NCI-H2196 treated with DMSO at 0.1 percent for 48 hours (cell line): ENCODE measurements around the gene SLC38A7.
"Not testable (repeated sequence)": the region's sequence is repeated elsewhere in the genome, so short reads cannot be mapped to it uniquely, and the experiment has no call there.

Source experiments
- DNase-seq: peaks from one replicate; lab custom pipeline; 2025; ENCODE audit not compliant: unreplicated experiment; lab: John Stamatoyannopoulos, UW

SLC38A7 gene

GRCh38 chr16:58679763-58680162 lies 4.8 kb downstream of the SLC38A7 start:
- DNase-seq = no peak

GRCh38 chr16:58678716-58679115 lies 5.9 kb downstream of the SLC38A7 start:
- no peak for DNase-seq

GRCh38 chr16:58678269-58678668 lies 6.3 kb downstream of the SLC38A7 start:
- no peak for DNase-seq

GRCh38 chr16:58670946-58671583 lies 13.5 kb downstream of the SLC38A7 start:
- no peak for DNase-seq

GRCh38 chr16:58670177-58670576 lies 14.4 kb downstream of the SLC38A7 start:
- DNase-seq = no peak

- no peak for DNase-seq
Measured at GRCh38 chr16:58665200-58665599, 19.4 kb downstream of the SLC38A7 start.

- DNase-seq = peak; percentile 37
Measured at GRCh38 chr16:58661199-58661830, 23.3 kb downstream of the SLC38A7 start.

- DNase-seq = not testable (repeated sequence)
Measured at GRCh38 chr16:58659911-58660310, 24.7 kb downstream of the SLC38A7 start.

GRCh38 chr16:58658796-58659211 lies 25.8 kb downstream of the SLC38A7 start:
- DNase-seq = no peak

- no peak for DNase-seq
Measured at GRCh38 chr16:58656899-58657298, 27.7 kb downstream of the SLC38A7 start.

- no peak for DNase-seq
Measured at GRCh38 chr16:58655215-58655596, 29.4 kb downstream of the SLC38A7 start.

GRCh38 chr16:58654560-58655214 lies 29.9 kb downstream of the SLC38A7 start:
- DNase-seq = no peak

GRCh38 chr16:58652741-58653140 lies 31.8 kb downstream of the SLC38A7 start:
- DNase-seq = no peak

- no peak for DNase-seq
Measured at GRCh38 chr16:58651965-58652348, 32.6 kb downstream of the SLC38A7 start.

- DNase-seq = no peak
Measured at GRCh38 chr16:58649707-58650106, 34.9 kb downstream of the SLC38A7 start.

- DNase-seq = no peak
Measured at GRCh38 chr16:58647107-58647506, 37.5 kb downstream of the SLC38A7 start.

- no peak for DNase-seq
Measured at GRCh38 chr16:58644765-58645487, 39.6 kb downstream of the SLC38A7 start.

- DNase-seq = no peak
Measured at GRCh38 chr16:58644108-58644507, 40.5 kb downstream of the SLC38A7 start.

GRCh38 chr16:58640949-58641348 lies 43.6 kb downstream of the SLC38A7 start:
- no peak for DNase-seq

GRCh38 chr16:58639836-58640235 lies 44.7 kb downstream of the SLC38A7 start:
- DNase-seq = no peak

GRCh38 chr16:58639230-58639629 lies 45.3 kb downstream of the SLC38A7 start:
- DNase-seq = no peak
